ELR (cell line): ENCODE results near the gene IFNK.
A peak's percentile ranks its signal among the peaks of the same experiment; 100 is the strongest.

ENCODE experiments used
- DNase-seq: peaks from one replicate; pipeline ENCODE4 v3.0.0-alpha.2; 2015; ENCODE audit warnings: low read depth

Gene IFNK

DNA sequence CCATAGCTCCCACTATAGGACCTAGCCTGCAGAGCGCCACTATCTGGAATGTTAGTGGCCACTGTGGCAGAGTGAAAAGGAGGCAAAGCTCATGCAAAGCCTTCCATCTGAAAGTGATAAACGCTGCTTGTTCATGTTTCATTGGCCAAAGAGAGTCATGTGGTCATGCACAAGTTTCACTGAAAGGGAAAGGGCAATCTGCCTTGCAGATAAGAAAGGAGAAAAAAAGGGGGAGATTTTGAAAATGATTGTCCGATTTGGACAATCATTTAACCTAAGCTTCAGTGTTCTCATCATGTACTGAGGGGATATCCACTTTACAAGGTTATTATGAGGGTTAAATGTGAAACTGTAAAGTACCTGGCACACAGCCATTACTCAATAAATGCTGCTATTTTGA, 14.6 kb downstream of the IFNK start:
- DNase-seq = no peak

DNA sequence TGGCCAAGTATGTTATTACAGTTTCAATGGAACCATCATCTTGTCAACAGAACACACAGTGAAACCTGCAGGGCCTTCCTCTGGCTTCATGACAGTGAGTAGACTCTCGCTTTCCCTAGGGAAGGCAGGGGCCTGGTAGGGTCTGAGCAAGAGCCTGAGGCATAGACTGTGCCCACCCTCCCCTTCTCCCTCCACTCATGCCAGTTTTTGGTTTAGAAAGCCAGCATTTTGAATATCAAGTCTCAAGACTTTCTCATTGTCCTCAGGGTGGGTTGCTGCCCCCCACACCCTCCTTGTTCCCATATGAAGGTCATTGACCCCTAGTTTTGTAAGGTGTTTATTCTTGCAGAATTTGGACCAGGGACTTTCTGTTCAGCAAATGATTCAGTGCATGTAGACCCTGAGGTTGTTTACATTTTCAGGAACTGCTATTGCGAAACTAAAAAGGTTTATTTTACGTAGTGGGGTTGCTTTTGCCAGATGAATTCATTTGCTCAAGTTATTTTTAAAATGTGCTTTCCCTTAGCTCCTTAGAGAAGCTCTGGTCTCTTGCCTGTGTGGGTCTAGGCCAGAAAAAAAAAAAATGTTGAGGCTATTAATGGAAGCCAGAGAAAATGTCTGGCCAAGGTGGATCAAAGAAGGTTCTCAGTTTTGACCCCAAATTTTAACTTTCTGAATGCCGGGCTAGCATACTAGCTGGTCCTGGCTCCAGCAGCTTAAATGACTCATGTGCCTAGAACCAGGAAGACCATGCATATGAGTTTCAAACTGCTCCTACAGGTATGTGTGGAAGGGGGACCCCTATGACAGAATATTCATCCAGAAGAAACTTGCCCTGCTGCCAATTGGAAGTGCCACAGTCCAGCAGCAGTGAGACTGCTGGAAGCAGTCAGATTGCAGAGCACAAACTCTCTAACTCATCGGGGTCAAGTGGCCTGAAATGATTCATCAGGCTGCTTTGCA, 15.7 kb downstream of the IFNK start:
- peak; percentile 52 for DNase-seq

DNA sequence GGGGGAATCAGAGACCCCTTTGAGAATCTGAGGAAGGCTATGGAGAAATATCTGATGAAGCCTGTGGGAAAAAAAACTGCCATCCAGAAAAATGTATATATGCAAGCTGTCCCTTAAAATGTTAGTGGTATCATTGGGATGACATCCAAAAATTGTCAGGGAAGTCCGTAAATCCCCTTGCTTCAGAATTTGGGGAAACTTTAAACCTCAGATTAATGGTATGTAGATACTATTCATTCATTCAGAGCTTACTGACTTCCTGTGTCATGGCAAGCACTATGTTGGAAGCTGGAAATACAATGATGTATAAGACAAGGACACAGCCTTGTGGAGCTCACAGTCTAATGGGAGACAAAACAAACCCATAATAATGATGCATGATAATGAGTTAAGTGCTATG, 16.4 kb downstream of the IFNK start:
- peak; percentile 4 for DNase-seq

DNA sequence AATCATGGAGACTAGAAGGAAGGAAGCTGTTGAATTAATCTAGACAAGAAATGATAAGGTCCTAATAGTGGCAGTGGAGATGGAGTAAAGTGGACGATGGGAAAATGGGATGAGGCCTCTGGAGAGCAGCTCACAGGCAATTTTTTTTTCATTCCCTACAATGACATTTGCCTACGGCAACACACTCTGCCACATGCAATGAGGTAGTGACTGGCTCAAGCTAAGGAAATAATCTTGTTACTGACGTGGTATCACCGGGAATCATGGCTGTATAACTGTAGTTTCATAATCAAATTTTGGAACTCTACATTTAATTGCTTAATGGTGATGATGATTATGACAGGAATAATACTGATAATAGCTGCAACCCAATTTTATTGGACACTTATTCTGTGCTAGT, 17.6 kb downstream of the IFNK start:
- DNase-seq = no peak

DNA sequence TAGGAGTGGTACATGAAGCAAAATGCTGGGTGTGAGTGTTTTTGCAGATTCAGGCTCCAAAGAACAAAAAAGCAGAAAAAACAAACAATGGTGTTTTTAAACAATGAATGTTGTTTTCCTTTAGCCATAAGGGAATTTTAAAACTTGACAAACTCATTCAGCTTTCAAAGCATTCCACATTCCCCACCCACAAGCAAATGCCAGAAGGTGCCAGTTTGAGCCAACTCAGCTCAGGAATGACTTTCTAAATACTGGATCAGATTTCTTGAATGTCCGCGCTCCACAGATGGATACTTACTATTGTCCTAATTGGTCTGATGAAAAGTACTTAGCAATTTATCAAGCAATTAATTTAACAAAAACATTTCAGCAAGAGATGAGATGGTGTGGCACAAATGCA, 18.4 kb downstream of the IFNK start:
- no peak for DNase-seq

DNA sequence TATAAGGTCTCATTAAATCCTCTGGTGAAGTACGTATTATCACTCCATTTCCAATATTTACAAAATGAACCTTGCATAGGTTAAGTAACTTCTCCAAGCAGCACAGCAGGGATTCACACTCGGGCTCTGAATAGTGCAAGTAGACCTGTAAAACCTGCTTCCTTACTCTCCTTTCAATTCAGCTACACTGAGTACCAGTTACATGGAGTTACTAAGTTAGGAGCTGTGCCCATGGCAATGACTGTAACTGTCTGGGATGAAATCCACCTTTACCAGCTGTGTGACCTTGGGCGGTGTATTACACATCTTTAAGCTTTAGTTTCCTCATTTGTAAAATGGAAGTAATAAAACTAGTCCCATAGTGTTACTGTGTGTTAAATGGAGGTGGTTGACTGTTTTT, 21.4 kb downstream of the IFNK start:
- no peak for DNase-seq

DNA sequence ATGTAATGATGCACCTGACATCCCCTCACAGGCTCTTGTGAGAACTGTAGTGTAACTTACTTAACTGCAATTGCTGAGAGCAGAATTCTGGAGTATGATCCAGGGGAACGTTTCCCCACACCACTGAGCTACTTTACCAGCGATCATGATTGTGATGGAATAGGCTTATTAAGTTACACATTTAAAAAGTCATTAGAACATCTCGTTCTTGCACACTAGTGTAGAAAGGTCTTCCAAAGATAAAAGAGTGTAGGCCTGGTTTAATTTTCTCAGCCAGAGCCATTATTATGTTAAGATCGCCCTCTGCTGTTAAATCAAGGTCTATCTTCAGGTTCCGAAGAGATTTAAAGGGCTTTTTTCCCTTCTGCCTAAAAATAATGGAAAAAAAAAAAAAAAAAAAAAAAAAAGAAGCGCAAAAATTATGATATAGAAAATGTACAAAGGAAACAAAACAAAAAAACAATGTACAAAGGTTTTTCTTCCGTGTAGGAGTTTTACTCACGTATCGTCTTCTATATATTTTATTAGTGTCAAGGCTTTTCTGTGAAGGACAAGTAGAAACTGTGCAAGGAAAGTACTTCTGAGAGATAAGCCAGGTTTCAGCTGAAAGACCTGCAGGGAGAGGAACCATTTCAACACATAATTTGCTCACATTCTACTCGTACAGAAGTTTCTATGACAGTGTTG, 24.1 kb downstream of the IFNK start:
- peak; percentile 64 for DNase-seq

DNA sequence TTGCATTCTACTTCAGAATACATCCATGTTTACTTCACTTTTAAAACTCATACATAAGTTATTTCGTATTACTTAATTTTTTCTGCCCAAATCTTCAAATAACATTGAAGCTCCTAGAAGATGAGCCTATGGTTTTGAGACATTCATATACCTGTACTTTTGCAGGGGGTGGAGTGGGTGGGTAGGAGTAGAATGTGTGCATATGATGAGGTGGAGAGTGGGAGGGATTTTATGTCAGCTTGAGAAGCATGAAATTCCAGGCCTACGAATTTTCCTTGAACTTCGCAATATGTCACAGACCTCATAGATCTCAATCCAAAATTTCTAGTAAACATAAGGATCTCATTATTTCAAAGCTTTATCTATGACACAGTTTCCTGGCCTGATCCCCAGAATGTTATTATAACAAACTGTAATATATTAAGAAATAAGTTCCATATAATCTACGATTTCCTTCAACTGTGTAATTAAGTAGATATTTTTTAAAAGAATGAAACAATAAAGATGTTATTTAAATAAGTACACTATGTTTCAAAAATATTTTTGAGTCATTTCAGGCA, 25.2 kb downstream of the IFNK start:
- DNase-seq = no peak

DNA sequence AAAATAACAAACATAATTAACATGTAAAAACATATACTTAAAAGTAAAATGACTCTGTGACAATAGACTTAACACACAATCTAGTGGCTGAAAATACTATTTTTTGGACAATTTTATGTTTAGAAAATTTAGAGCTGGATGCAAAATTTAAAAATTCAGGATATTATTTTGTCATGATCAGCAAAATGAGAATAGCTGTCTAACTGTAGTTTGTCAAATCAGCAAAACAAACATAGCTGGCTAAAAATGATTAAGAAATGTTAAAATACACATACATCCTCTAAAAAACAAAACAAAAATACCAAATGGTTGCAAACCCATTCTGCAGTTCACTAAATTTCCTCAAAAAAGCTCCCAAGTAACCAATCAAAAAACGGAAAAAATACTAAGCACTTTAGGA, 30.6 kb downstream of the IFNK start:
- no peak for DNase-seq

DNA sequence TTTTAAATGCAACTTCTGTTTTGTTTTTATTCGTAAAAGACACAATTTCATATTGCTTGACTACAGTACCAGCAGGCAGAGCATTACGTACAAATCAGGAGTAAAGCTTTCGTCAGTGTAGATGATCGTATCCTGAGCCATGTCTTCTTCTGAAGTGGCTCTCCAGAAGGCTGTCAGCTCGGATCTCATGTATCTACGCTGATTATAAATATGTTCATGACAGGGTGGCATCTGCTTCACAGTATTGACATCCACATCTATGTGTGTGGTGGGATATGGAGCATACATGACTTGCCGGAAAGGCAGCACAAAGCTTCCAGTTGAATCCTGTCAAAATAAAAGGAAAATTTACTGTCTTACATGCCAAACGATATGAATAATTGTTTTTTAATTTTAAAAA, 32.4 kb downstream of the IFNK start:
- DNase-seq = no peak

DNA sequence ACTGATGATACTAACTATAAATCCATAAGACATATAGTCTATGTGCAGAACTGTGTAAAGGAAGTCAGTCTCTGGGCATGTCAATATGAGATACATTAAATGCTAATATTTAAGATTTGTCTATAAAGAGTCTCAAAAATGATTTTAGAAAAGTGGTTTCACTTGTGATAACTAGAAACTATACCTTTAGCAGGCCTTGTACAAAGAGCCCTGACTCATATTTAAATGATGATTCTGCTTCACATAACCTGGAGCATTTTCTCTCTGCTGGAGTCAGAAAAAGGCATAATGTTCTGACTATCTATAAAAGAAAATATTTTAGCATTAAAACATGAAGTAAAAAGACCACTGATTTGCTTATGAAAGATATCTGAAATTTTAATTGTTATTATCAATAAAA, 34.2 kb downstream of the IFNK start:
- no peak for DNase-seq

DNA sequence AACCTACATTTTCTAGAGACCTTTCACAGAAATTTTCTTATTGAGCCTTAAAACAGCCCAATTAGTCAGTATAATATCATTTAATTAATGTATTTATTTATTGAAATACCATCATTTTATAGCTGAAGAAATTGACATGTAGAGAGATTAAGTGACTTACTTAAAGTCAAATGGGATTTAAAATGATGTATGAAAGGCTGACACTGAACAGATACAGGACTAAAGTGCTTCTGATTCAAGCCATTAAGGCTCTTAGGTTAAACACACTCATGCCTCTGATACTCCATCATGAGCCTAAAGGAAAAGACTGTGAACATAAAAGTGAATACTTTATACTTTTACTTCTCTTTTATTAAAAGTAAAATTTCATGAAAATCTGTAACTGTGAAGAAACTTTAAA, 36.4 kb downstream of the IFNK start:
- no peak for DNase-seq

DNA sequence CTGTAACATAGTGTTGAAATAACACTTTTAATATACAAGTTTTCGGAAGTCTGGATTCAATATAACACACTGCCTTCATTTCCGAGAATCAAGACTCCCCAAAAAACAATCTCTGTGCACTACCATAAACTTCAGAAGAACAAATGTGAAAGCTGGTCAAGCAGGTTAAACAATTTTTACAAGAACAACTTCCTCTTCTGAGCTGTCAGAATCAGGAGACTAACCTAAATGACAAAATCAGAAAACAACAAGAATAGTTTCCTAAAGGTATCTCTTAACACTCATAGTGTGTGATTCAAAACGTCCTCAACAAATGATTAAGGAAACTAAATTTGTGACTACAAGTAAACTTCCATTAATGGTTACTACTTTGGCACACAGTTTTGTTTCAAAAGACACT, 37.6 kb downstream of the IFNK start:
- no peak for DNase-seq

DNA sequence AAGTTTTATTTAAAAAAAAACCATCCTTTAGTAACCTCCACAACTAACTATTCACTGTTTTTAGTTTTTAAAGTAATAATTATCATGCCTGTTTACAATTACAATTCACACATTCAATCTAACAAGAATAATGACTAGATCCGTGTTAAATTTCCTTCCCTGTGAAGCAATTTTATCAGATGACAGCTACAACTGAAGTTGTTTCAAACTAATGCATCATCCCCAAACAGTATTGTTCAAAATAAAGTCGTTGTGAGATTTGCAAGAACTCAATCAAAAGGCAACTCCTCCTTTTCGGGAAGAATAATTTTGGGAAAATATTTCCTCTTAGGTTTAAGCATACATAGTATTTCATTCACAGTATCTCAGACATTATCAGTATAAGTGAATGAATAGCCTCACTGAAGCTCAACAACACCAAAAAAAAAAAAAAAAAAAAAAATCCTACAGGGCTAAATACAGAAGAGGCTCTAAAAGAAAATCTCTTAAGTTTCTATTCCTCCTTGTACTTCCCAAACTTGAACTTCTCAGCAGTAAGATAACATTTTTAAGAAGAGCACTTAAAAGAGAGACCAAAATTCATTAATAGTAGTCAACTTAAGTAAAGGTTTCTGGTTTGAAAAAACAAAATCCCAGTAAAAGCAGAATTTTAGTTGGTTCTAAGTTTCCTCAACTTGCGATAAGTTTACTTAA, 39.8 kb downstream of the IFNK start:
- DNase-seq = no peak

DNA sequence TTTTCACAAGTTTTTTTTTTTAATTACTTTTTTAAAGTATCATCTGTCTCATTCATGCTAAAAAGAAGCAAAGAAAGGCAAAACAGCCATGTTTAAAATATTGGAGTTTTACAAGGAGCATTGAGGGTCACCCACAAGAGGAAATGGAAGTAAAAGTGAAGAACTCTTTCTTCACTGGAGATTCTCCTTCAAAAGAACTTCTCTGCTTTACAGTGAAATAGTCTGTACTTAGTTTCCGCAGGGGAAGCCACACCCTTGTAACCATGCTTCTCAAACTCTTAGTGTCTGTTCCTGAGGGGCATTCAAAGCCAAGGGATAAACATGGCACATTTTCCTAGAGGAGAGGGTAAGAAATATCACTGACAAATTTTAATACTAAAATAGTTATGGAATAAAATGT, 40.6 kb downstream of the IFNK start:
- no peak for DNase-seq

DNA sequence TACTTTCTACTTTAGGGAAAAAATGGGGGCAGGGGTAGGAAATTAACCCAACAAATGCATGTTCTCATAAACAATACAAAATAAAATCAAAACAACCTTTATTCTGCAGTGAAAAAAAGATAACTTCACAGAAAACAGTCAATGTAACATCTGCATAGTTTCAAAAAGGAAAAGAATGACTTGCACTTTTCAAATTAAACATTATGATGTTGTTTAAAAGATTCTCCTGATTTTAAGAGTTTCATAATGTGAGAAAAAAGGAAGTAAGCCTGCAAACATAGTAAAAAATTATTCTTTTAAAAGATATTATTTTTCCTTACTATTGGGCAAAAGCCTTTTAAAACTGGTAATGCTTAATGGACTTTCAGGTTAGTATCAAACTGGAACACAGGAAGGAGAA, 41.6 kb downstream of the IFNK start:
- DNase-seq = no peak

DNA sequence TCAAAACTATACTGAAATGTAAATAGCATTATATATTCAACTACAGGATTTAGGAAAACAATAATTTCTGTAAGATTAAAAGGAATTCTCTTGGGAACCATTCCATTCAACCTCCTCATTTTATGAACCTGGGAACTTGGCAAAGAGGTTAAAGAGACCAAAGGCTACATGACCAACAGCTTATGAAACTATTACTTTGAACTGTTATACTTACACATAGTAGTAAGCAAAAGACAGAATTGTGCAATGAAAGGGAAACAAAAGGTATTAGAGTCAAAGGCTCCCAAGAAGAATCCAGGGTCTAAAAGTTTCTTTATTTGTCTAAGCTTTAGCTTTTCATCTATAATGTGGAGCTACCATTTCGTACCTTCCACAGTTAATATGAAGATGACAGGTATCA, 42.0 kb downstream of the IFNK start:
- no peak for DNase-seq

DNA sequence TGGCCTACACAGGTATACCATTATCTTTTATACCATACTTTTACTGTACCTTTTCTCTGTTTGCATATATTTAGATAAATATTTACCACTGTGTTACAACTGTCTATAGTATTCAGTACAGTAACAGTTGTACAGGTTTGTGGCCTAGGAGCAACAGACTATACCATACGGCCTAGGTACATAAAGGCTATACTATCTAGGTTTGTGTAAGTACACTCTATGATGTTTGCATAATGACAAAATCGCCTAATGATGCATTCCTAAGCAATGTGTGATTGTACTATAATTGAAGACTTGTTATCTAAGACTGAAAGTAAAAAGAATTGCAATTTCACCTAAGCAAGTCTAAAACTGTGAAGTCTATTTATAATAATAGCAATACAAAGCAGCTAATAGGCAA, 45.3 kb downstream of the IFNK start:
- DNase-seq = peak; percentile 8

DNA sequence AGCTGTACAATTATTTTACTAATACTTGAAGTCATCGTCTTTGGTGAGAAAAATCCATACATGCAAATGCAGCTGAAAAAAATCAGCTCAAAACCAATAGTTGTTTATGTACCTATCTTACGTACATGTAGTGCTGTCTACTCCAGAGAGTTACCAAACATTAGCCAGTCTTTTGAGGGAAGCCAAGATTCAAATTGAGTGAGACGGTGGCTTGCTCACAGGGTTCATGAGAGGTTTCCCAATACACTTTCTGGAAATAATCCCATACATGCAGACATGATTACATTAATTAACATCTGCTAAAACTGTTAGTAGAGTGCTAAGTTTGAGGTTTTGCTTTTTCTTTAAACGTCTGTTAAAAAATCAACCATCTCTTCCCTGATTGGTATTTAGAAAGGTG, 46.9 kb downstream of the IFNK start:
- DNase-seq = no peak

DNA sequence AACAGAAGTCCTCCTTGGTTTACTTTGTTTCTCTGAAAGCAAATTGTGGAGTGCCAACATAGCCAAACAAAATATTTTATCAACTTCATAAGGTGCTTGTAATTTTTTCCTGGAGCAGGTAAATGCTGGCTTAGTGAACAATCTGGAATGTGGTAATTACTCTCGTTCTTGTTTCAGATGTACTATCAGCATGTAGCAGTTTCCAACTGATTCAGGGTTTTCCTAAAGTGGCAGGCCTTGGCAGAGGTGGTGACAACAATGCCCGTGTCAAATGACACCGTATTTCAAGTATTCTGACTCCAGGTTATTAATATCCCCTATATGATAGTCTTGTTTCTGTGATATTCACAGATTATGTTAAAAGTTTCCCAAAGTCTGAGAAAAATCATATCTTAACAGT, 48.0 kb downstream of the IFNK start:
- no peak for DNase-seq

DNA sequence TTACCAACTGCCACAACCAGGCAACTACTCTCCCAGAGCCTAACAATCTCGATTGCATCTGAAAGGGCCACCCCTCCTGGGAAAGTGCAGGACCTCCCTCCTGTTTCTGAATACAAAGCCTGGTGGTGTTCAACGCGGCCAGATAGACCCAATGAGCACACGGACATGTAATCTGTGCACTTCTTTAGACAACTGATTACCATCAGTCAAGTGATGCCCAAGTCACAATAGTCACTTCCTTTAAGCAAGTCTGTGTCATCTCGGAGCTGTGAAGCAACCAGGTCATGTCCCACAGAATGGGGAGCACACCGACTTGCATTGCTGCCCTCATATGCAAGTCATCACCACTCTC, 48.5 kb downstream of the IFNK start:
- peak; percentile 72 for DNase-seq

DNA sequence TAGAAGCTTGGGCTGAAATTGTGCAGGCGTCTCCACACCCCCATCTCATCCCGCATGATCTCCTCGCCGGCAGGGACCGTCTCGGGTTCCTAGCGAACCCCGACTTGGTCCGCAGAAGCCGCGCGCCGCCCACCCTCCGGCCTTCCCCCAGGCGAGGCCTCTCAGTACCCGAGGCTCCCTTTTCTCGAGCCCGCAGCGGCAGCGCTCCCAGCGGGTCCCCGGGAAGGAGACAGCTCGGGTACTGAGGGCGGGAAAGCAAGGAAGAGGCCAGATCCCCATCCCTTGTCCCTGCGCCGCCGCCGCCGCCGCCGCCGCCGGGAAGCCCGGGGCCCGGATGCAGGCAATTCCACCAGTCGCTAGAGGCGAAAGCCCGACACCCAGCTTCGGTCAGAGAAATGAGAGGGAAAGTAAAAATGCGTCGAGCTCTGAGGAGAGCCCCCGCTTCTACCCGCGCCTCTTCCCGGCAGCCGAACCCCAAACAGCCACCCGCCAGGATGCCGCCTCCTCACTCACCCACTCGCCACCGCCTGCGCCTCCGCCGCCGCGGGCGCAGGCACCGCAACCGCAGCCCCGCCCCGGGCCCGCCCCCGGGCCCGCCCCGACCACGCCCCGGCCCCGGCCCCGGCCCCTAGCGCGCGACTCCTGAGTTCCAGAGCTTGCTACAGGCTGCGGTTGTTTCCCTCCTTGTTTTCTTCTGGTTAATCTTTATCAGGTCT, 49.0 kb downstream of the IFNK start, which contains the start of gene C9orf72:
C9orf72 (minus strand) TSS at position 564 of the 716 bp plus-strand sequence. CDS start 6,361 bp downstream, outside the sequence.
- DNase-seq = peak; percentile 78
